ENCODE measurements around the gene COX17.

GRCh38 chr3:119642746-119643473 is 34.3 kb downstream of the COX17 start:
- TF ChIP-seq CTCF (IDR thresholded peaks at IDR 0.05; ENCODE audit: borderline replicate concordance, extremely low read depth, low read length, poor library complexity, severe bottlenecking) (no peak), EZH2 (IDR thresholded peaks at IDR 0.05; ENCODE audit: borderline replicate concordance, low read depth, low read length, severe bottlenecking) (no peak)
